Muscle of leg (tissue), 16 donors: Measurements from ENCODE around the gene CDY2B. TPM values are rescaled to one million over a fixed set of nuclear protein-coding genes. Genes with fewer than 3 reads are reported as not detected.
"Not testable (repeated sequence)": the region's sequence is repeated elsewhere in the genome, so short reads cannot be mapped to it uniquely, and the experiment has no call there.

Source experiments
- DNase-seq: peaks from one replicate; pipeline ENCODE4 v3.0.0; 2013
- H3K27ac ChIP-seq: one replicate; pipeline ENCODE4 v1.5.1; 2013; ENCODE audit warnings: mild to moderate bottlenecking, low read length, control low read depth
- H3K27me3 ChIP-seq: one replicate; pipeline ENCODE4 v1.6.1; 2013; ENCODE audit warnings: low read length; ENCODE audit not compliant: control insufficient read depth, insufficient read depth
- H3K36me3 ChIP-seq: one replicate; pipeline ENCODE4 v1.6.1; 2013; ENCODE audit warnings: low read length; ENCODE audit not compliant: control insufficient read depth, insufficient read depth
- H3K4me1 ChIP-seq: one replicate; pipeline ENCODE4 v1.6.1; 2013; ENCODE audit warnings: low read length; ENCODE audit not compliant: control insufficient read depth, insufficient read depth
- H3K4me3 ChIP-seq: one replicate; pipeline ENCODE4 v1.5.1; 2013; ENCODE audit warnings: low read length, control low read depth
- H3K9me3 ChIP-seq: replicated peaks from 2 replicates; pipeline ENCODE4 v1.6.1; 2013; ENCODE audit warnings: low read depth, low read length; ENCODE audit not compliant: control insufficient read depth
- WGBS: methylation state at CpG from one replicate; pipeline ENCODE4 v1.1.5; 2013; ENCODE audit warnings: missing lambda C conversion rate; ENCODE audit not compliant: insufficient coverage; 5-methylcytosine and 5-hydroxymethylcytosine counted together
- long read RNA-seq, 11 donors: transcript quantifications; one replicate each; lab custom pipeline, GENCODE V29; 2026
- polyA plus RNA-seq, 8 donors: library from polyadenylated mRNA; unstranded; fragments of 120-200 nt; gene quantifications; one replicate each; pipeline versions ENCODE4 v1.2.1 to v1.2.3, GENCODE V29; 2013; ENCODE audit warnings: inconsistent platforms in 1 of 8, low replicate concordance in 1 of 8; ENCODE audit not compliant: insufficient read length in 8 of 8, insufficient read depth in 1 of 8
- total RNA-seq: library from RNA; stranded (reverse); fragments of 120-200 nt; gene quantifications from one replicate; pipeline ENCODE4 v1.2.4, GENCODE V29; 2013

The CDY2B gene
- total RNA-seq (not detected), polyA plus RNA-seq (not detected)
- long read RNA-seq, donor 1 = 0 reads
- long read RNA-seq, donor 2 = 0 reads
- long read RNA-seq, donor 3 = 0 reads
- long read RNA-seq, donor 4 = 0 reads
- long read RNA-seq, donor 5 = 0 reads
- long read RNA-seq, donor 6 = 0 reads
- long read RNA-seq, donor 7 = 0 reads
- long read RNA-seq, donor 8 = 0 reads
- long read RNA-seq, donor 9 = 0 reads
- long read RNA-seq, donor 10 = 0 reads
- long read RNA-seq, donor 11 = 0 reads

GRCh38 chrY:17880120-17880519, at the start of gene CDY2B:
CDY2B (minus strand) TSS chrY:17880220; CDS start chrY:17879892, 328 bp downstream.
- H3K4me1 ChIP-seq, H3K27me3 ChIP-seq, H3K27ac ChIP-seq, DNase-seq, H3K36me3 ChIP-seq, H3K9me3 ChIP-seq, H3K4me3 ChIP-seq: not testable (repeated sequence)
- WGBS = no CpG with 5 or more reads among the region's 2 CpGs

- no CpG with 5 or more reads among the region's 3 CpGs for WGBS
Measured at GRCh38 chrY:17908009-17908408, 28.0 kb upstream of the CDY2B start.

GRCh38 chrY:17907351-17907750, 27.3 kb upstream of the CDY2B start:
- not testable (repeated sequence) for DNase-seq, H3K4me3 ChIP-seq, H3K9me3 ChIP-seq, H3K4me1 ChIP-seq, H3K27me3 ChIP-seq, H3K27ac ChIP-seq, H3K36me3 ChIP-seq
- no CpG with 5 or more reads among the region's 2 CpGs for WGBS

More at GRCh38 chrY:17908009-17908408, 28.0 kb upstream of the CDY2B start:
- not testable (repeated sequence) for H3K9me3 ChIP-seq, H3K4me1 ChIP-seq, H3K4me3 ChIP-seq, H3K36me3 ChIP-seq, H3K27ac ChIP-seq, H3K27me3 ChIP-seq, DNase-seq

GRCh38 chrY:17881697-17882096, 1.7 kb upstream of the CDY2B start:
- H3K27me3 ChIP-seq, DNase-seq, H3K4me3 ChIP-seq, H3K9me3 ChIP-seq, H3K36me3 ChIP-seq, H3K27ac ChIP-seq, H3K4me1 ChIP-seq: not testable (repeated sequence)
- WGBS = no CpG with 5 or more reads among the region's 2 CpGs

GRCh38 chrY:17876767-17877166, 3.3 kb downstream of the CDY2B start:
- no CpG with 5 or more reads among the region's 1 CpG for WGBS
- H3K9me3 ChIP-seq, H3K27me3 ChIP-seq, H3K4me1 ChIP-seq, H3K27ac ChIP-seq, H3K36me3 ChIP-seq, DNase-seq, H3K4me3 ChIP-seq: not testable (repeated sequence)

- not testable (repeated sequence) for H3K4me1 ChIP-seq, H3K36me3 ChIP-seq, H3K9me3 ChIP-seq, H3K27me3 ChIP-seq, DNase-seq, H3K4me3 ChIP-seq, H3K27ac ChIP-seq
- WGBS = no CpG with 5 or more reads among the region's 3 CpGs
Measured at GRCh38 chrY:17875401-17875800, 4.6 kb downstream of the CDY2B start.

GRCh38 chrY:17871194-17871903, 8.7 kb downstream of the CDY2B start:
- H3K27ac ChIP-seq, H3K4me3 ChIP-seq, H3K27me3 ChIP-seq, DNase-seq, H3K36me3 ChIP-seq, H3K4me1 ChIP-seq, H3K9me3 ChIP-seq: not testable (repeated sequence)
- WGBS = no CpG with 5 or more reads among the region's 3 CpGs

- H3K9me3 ChIP-seq, H3K27ac ChIP-seq, DNase-seq, H3K4me3 ChIP-seq, H3K4me1 ChIP-seq, H3K36me3 ChIP-seq, H3K27me3 ChIP-seq: not testable (repeated sequence)
- no CpG with 5 or more reads among the region's 3 CpGs for WGBS
Measured at GRCh38 chrY:17870737-17871136, 9.3 kb downstream of the CDY2B start.

- H3K9me3 ChIP-seq, H3K27me3 ChIP-seq, H3K27ac ChIP-seq, H3K4me1 ChIP-seq, H3K4me3 ChIP-seq, H3K36me3 ChIP-seq, DNase-seq: not testable (repeated sequence)
- WGBS = no CpG with 5 or more reads among the region's 4 CpGs
Measured at GRCh38 chrY:17867850-17868249, 12.2 kb downstream of the CDY2B start.

- not testable (repeated sequence) for H3K4me1 ChIP-seq, H3K36me3 ChIP-seq, H3K27ac ChIP-seq, H3K4me3 ChIP-seq, H3K9me3 ChIP-seq, DNase-seq, H3K27me3 ChIP-seq
- no CpG with 5 or more reads among the region's 3 CpGs for WGBS
Measured at GRCh38 chrY:17860634-17861033, 19.4 kb downstream of the CDY2B start.
